Psoas muscle (tissue), 8 donors: ENCODE results near the gene COPG1. TPM values are rescaled to one million over a fixed set of nuclear protein-coding genes. Genes with fewer than 3 reads are reported as not detected.
"Not testable (repeated sequence)": the region's sequence is repeated elsewhere in the genome, so short reads cannot be mapped to it uniquely, and the experiment has no call there.

Source experiments
- ATAC-seq, 4 donors: fragments of 200-7000 bp; cut with Tn5 transposase; one replicate each; pipeline ENCODE4 v1.9.1; 2020; ENCODE audit warnings: moderate library complexity in 3 of 4, mild to moderate bottlenecking in 2 of 4
- DNase-seq, 2 donors: peaks; one replicate each; pipeline ENCODE4 v3.0.0-alpha.2; 2020
- H3K27ac ChIP-seq: fragments of 200-600 bp; one replicate; pipeline ENCODE4 v1.8.0; 2022
- H3K27me3 ChIP-seq, 3 donors: fragments of 200-600 bp in 1 of 3; one replicate each; pipeline versions ENCODE4 v1.6.1 to v1.8.0; 2013 to 2022; ENCODE audit warnings: low read length in 2 of 3, mild to moderate bottlenecking in 2 of 3, moderate library complexity in 1 of 3; ENCODE audit not compliant: insufficient read depth in 3 of 3
- H3K36me3 ChIP-seq, 2 donors: fragments of 200-600 bp in 1 of 2; one replicate each; pipeline versions ENCODE4 v1.6.1 to v1.8.0; 2013 to 2022; ENCODE audit warnings: low read depth in 1 of 2, mild to moderate bottlenecking in 1 of 2, moderate library complexity in 1 of 2; ENCODE audit not compliant: insufficient read depth in 1 of 2
- H3K4me1 ChIP-seq: fragments of 200-600 bp; one replicate; pipeline ENCODE4 v1.8.0; 2022
- H3K4me3 ChIP-seq: fragments of 200-600 bp; one replicate; pipeline ENCODE4 v1.8.0; 2022; ENCODE audit warnings: mild to moderate bottlenecking
- H3K9me3 ChIP-seq: fragments of 200-600 bp; one replicate; pipeline ENCODE4 v1.8.0; 2022
- WGBS, 3 donors: extraction: QIAGEN DNeasy Blood & Tissue Kit; methylation state at CpG; one replicate each; pipeline versions ENCODE4 v1.1.6 to v1.1.7; 2013; 5-methylcytosine and 5-hydroxymethylcytosine counted together
- intact Hi-C, 2 donors: fragments of 100-400 bp; cut with DNase I; formaldehyde crosslinking; loops; one replicate each; pipeline versions ENCODE4 v1.11.0 to v1.14.2; 2022
- polyA plus RNA-seq, 3 donors: library from polyadenylated mRNA; stranded (reverse); fragments of 200-250 nt; gene quantifications; one replicate each; pipeline ENCODE4 v1.2.3, GENCODE V29; 2013
- total RNA-seq, 4 donors: library from RNA; stranded (reverse); fragmentation: NEBNext Ultra II Directional in 2 of 4; extraction: Animal tissue kit (Norgen Biotek cat#: 25700) in 2 of 4; gene quantifications; one replicate each; pipeline versions ENCODE4 v1.2.1 to v1.2.4, GENCODE V29; 2021 to 2023
- TF ChIP-seq, protein P1 (sequence below): fragments of 200-600 bp; IDR thresholded peaks from one replicate; pipeline ENCODE4 v1.8.0; 2022; ENCODE audit warnings: antibody characterized with exemption
- donor health status: healthy with polysubstance abuse.
- donor health status: DM: no; HTN: no; CAD: no; lungs with moderate emphysema.
- donor health status: Bipolar disorder and iron deficiency.
- donor health status: healthy.
- donor health status: DM: yes; HTN: yes; CAD: no.
- donor health status: DM: no; HTN: no; CAD: no.
- donor health status: DM: no; HTN: no; CAD: no.
- donor health status: DM: yes; HTN: yes; CAD: no.

COPG1 gene
- total and polyA plus RNA-seq, 7 donors: 58.4 to 96.1 (median 66.9) TPM

DNA sequence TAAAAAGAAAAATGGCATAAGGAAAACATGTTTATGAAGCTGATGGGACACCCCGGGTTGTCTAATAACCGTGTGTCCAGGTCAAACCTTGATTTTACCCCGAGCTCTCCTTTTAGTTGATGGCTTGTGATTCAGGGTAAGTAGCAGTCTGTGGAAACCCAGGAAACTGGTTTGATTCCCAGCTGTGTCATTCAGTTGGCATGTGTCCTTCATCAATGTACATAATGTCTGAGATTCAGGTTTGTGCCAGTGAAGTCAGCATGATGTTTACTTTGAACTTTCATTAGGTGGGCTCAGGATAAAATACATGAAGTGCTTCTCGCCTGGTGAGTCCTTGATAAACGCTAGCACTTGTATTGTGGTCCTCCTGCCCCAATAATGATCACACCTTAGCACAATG, 4.3 kb upstream of the COPG1 start:
- peaks cover 19% of the 10 kb centered on the region for H3K4me1 ChIP-seq
- ATAC-seq (no peak), DNase-seq (no peak)
- 78 to 86% (median 83%) methylated on average over 5 of the region's 5 CpGs for WGBS, 3 donors
- no peaks in the 10 kb centered on the region for H3K27me3 ChIP-seq
- intact Hi-C loops: loop anchor here (5.0 to 10.0 kb wide), 2 partner anchors 63 to 270 kb away; partner anchors contain the start of gene CNBP (in 2 of the 2)
- H3K9me3 ChIP-seq: no peaks in the 10 kb centered on the region
- TF ChIP-seq, protein P1, sequence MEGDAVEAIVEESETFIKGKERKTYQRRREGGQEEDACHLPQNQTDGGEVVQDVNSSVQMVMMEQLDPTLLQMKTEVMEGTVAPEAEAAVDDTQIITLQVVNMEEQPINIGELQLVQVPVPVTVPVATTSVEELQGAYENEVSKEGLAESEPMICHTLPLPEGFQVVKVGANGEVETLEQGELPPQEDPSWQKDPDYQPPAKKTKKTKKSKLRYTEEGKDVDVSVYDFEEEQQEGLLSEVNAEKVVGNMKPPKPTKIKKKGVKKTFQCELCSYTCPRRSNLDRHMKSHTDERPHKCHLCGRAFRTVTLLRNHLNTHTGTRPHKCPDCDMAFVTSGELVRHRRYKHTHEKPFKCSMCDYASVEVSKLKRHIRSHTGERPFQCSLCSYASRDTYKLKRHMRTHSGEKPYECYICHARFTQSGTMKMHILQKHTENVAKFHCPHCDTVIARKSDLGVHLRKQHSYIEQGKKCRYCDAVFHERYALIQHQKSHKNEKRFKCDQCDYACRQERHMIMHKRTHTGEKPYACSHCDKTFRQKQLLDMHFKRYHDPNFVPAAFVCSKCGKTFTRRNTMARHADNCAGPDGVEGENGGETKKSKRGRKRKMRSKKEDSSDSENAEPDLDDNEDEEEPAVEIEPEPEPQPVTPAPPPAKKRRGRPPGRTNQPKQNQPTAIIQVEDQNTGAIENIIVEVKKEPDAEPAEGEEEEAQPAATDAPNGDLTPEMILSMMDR: no peak
- peaks cover 0 to 3% of the 10 kb centered on the region in 2 donors for H3K36me3 ChIP-seq
- H3K27ac ChIP-seq: peak overlapping the region; percentile 84
- H3K4me3 ChIP-seq: peak overlapping the region; percentile 47

DNA sequence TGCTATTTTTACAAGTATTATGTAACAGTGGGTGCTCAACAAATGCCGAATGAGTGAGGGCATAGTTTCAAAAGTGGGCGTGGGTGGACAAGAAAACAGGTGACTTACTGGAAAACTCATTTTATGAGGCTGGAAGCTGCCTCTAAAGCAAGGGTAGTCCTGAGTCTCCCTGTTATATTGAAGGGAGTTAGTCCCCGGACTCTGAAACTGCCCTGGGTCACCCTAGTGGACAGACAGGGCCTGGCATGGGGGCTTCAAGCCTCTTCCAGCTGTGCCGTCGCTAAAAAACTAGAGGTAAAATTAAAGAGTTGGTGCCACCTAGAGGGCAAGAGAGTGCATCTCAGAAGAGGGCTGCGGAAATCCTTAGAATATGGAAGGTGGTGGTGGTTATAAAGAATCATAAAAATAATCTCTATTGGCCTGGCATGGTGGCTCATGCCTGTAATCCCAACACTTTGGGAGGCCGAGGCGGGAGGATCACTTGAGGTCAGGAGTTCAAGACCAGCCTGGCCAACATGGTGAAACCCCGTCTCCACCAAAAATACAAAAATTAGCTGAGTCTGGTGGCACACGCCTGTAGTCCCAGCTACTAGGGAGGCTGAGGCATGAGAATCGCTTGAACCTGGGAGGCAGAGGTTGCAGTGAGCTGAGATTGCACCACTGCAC, 3.6 kb upstream of the COPG1 start:
- Histone ChIP-seq H3K4me1 (peaks cover 26% of the 10 kb centered on the region), H3K27ac (peak overlapping the region; percentile 84), H3K4me3 (peak overlapping the region; percentile 47)
- WGBS, 3 donors: 14 to 17% (median 15%) methylated on average over 11 of the region's 11 CpGs
- not testable (repeated sequence) for H3K9me3 ChIP-seq, H3K36me3 ChIP-seq, H3K27me3 ChIP-seq
- intact Hi-C loops: loop anchor here (1.0 to 10.0 kb wide), 3 partner anchors 63 to 271 kb away; partner anchors contain the start of gene CNBP (in 2 of the 2)
- DNase-seq (peak; percentile 83 to 91), ATAC-seq (peak; percentile 89 to 90 (median 90))
- TF ChIP-seq, protein P1: peak; percentile 96

DNA sequence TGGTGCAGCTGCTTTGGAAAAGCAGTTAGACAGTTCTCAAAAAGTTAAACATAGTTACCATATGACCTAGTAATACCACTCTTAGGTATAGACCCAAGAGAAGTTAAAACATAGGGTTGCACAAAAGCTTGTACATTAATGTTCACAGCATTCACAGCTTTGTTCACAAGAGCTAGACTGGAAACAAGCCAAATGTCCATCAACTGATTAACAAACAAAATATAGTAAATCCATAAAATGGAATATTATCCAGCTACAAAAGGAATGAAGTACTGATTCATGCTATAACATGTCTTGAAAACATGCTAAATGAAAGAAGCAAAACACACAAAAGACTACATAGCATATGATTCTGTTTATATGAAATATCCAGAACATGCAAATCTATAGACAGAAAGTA, 2.8 kb upstream of the COPG1 start:
- TF ChIP-seq, protein P1: no peak
- intact Hi-C loops: loop anchor here (1.0 to 10.0 kb wide), 3 partner anchors 64 to 272 kb away; partner anchors contain the start of gene CNBP (in 2 of the 2)
- peaks cover 31% of the 10 kb centered on the region for H3K4me1 ChIP-seq
- ATAC-seq (no peak), DNase-seq (no peak)
- H3K9me3 ChIP-seq: no peaks in the 10 kb centered on the region
- no peak overlapping the region for H3K27ac ChIP-seq
- no peaks in the 10 kb centered on the region for H3K27me3 ChIP-seq
- H3K36me3 ChIP-seq: peaks cover 0 to 11% of the 10 kb centered on the region in 2 donors
- no peak overlapping the region for H3K4me3 ChIP-seq

DNA sequence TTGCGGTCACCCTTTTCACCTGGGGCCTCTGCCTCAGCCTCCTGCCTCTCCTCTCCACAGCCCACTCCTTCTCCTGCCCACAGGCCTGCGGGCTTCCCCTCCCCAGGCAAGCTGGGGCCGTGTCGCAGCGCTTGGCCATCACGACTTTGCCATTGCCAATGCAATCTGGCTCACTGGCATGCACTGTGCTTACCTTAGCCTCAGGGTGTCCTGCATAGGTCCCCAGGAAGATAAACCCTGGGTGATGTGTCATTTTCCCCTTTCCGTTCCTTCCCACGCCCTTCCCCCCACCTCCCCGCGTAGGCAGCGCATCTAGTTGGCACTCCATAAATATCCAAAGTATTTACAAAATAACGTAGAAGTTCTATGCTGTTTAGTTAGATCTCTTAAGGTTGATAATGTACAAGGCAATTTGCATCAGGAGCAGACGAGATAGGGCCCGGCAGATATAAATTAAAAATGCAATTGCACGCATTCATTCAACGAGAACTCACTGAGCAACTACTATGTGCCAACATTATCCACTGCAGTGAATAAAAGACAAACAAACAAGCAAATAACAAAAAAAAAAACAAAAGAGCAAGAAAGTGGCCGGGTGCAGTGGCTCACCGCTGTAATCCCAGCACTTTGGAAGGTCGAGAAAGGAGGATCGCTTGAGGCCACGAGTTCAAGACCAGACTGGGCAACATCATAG, 973 bp upstream of the COPG1 start:
- Histone ChIP-seq H3K4me1 (peaks cover 31% of the 10 kb centered on the region), H3K36me3 (peaks cover 0 to 26% of the 10 kb centered on the region in 2 donors), H3K27me3 (no peaks in the 10 kb centered on the region), H3K9me3 (no peaks in the 10 kb centered on the region), H3K27ac (peak overlapping the region; percentile 87), H3K4me3 (peak overlapping the region; percentile 80)
- TF ChIP-seq, protein P1: no peak
- DNase-seq (no peak), ATAC-seq (no peak)
- intact Hi-C loops: loop anchor here (2.0 to 10.0 kb wide), 3 partner anchors 66 to 280 kb away; partner anchors contain the start of gene CNBP (in 2 of the 2)
- 40 to 61% (median 47%) methylated on average over 21 of the region's 21 CpGs for WGBS, 3 donors
